ENCODE measurements around the gene LAMTOR4.

The LAMTOR4 gene

GRCh38 chr7:100153708-100154535, 5.2 kb downstream of the LAMTOR4 start:
- DNase-seq (ENCODE audit: low spot score), result no peak

GRCh38 chr7:100154651-100155491, 6.2 kb downstream of the LAMTOR4 start:
- no peak for DNase-seq (ENCODE audit: low spot score)

GRCh38 chr7:100155553-100156317, 7.0 kb downstream of the LAMTOR4 start:
- no peak for DNase-seq (ENCODE audit: low spot score)

- DNase-seq (ENCODE audit: low spot score), result no peak
Measured at GRCh38 chr7:100156331-100157068, 7.8 kb downstream of the LAMTOR4 start.

- DNase-seq (ENCODE audit: low spot score), result no peak
Measured at GRCh38 chr7:100157069-100157333, 8.3 kb downstream of the LAMTOR4 start.

GRCh38 chr7:100157334-100158228, 8.9 kb downstream of the LAMTOR4 start:
- no peak for DNase-seq (ENCODE audit: low spot score)

GRCh38 chr7:100158229-100159098, 9.7 kb downstream of the LAMTOR4 start, which contains the start of gene TRAPPC14:
TSS of gene TRAPPC14 (minus strand) at chr7:100158723. CDS start at chr7:100158499, 224 bp downstream.
- DNase-seq (ENCODE audit: low spot score), result peak; percentile 83

GRCh38 chr7:100159099-100159623, 10.4 kb downstream of the LAMTOR4 start:
- no peak for DNase-seq (ENCODE audit: low spot score)

- no peak for DNase-seq (ENCODE audit: low spot score)
Measured at GRCh38 chr7:100160067-100160466, 11.3 kb downstream of the LAMTOR4 start.

- DNase-seq (ENCODE audit: low spot score), result no peak
Measured at GRCh38 chr7:100163006-100163531, 14.4 kb downstream of the LAMTOR4 start.

- DNase-seq (ENCODE audit: low spot score), result no peak
Measured at GRCh38 chr7:100163871-100164270, 15.2 kb downstream of the LAMTOR4 start.

- no peak for DNase-seq (ENCODE audit: low spot score)
Measured at GRCh38 chr7:100166317-100166940, 17.7 kb downstream of the LAMTOR4 start.

GRCh38 chr7:100166970-100167911, 18.5 kb downstream of the LAMTOR4 start:
- DNase-seq (ENCODE audit: low spot score), result no peak

- DNase-seq (ENCODE audit: low spot score), result no peak
Measured at GRCh38 chr7:100167912-100168323, 19.2 kb downstream of the LAMTOR4 start.

GRCh38 chr7:100169147-100169850, 20.6 kb downstream of the LAMTOR4 start:
- DNase-seq (ENCODE audit: low spot score), result no peak

- no peak for DNase-seq (ENCODE audit: low spot score)
Measured at GRCh38 chr7:100170101-100170897, 21.6 kb downstream of the LAMTOR4 start.

All from globus pallidus (tissue), 1 donor.